Smooth muscle cell (in vitro differentiated cells): ENCODE measurements around the gene FAM13A. TPM values are rescaled to one million over a fixed set of nuclear protein-coding genes. Genes with fewer than 3 reads are reported as not detected.

ENCODE experiments used
- DNase-seq: peaks from one replicate; lab custom pipeline; 2025; ENCODE audit not compliant: unreplicated experiment; lab: John Stamatoyannopoulos, UW
- H2AFZ ChIP-seq: fragments of 200-600 bp; sonication (generic); 2 replicates; pipeline ENCODE4 v1.6.0; 2016; ENCODE audit warnings: antibody characterized with exemption, low read depth, mild to moderate bottlenecking
- H3F3A ChIP-seq: fragments of 200-600 bp; sonication (generic); 2 replicates; pipeline ENCODE4 v1.6.0; 2017; ENCODE audit warnings: antibody characterized with exemption, low read depth
- H3K27ac ChIP-seq: fragments of 200-600 bp; sonication (generic); 2 replicates; pipeline ENCODE4 v1.5.1; 2016; ENCODE audit warnings: low read depth, mild to moderate bottlenecking
- H3K27me3 ChIP-seq: fragments of 200-600 bp; sonication (generic); 2 replicates; pipeline ENCODE4 v1.6.1; 2016; ENCODE audit warnings: low read depth, mild to moderate bottlenecking
- H3K36me3 ChIP-seq: fragments of 200-600 bp; sonication (generic); 2 replicates; pipeline ENCODE4 v1.5.1; 2016; ENCODE audit warnings: low read depth
- H3K4me1 ChIP-seq: fragments of 200-600 bp; sonication (generic); 2 replicates; pipeline ENCODE4 v1.5.1; 2016; ENCODE audit warnings: low read depth
- H3K4me2 ChIP-seq: fragments of 200-600 bp; sonication (generic); 2 replicates; pipeline ENCODE4 v1.6.0; 2016; ENCODE audit warnings: mild to moderate bottlenecking
- H3K4me3 ChIP-seq: fragments of 200-600 bp; sonication (generic); 2 replicates; pipeline ENCODE4 v1.5.1; 2016; ENCODE audit warnings: mild to moderate bottlenecking
- H3K79me2 ChIP-seq: fragments of 200-600 bp; sonication (generic); 2 replicates; pipeline ENCODE4 v1.6.0; 2016; ENCODE audit warnings: low read depth, mild to moderate bottlenecking
- H3K9ac ChIP-seq: fragments of 200-600 bp; sonication (generic); 2 replicates; pipeline ENCODE4 v1.6.0; 2016; ENCODE audit warnings: low read depth
- H3K9me3 ChIP-seq: fragments of 200-600 bp; sonication (generic); replicated peaks from 2 replicates; pipeline ENCODE4 v1.5.1; 2016; ENCODE audit warnings: low read depth
- H4K20me1 ChIP-seq: fragments of 200-600 bp; sonication (generic); 2 replicates; pipeline ENCODE4 v1.6.0; 2016; ENCODE audit warnings: low read depth
- WGBS: methylation state at CpG from one replicate; pipeline ENCODE4 v1.1.7; 2016; ENCODE audit warnings: low lambda C conversion rate; 5-methylcytosine and 5-hydroxymethylcytosine counted together
- polyA plus RNA-seq: library from polyadenylated mRNA; unstranded; fragments of >200 nt; fragmentation: Nextera tagmentation; extraction: Ambion mirVana; gene quantifications from 2 replicates; pipeline ENCODE4 v1.2.1, GENCODE V29; 2016
- total RNA-seq: library from RNA; depleted of rRNA; stranded (reverse); fragments of >200 nt; gene quantifications from 2 replicates; pipeline ENCODE4 v1.2.3, GENCODE V29; 2014
- TF ChIP-seq, protein P1 (sequence below): fragments of 200-600 bp; sonication (generic); IDR thresholded peaks from 2 replicates; pipeline ENCODE4 v1.5.1; 2017; ENCODE audit warnings: borderline replicate concordance, mild to moderate bottlenecking, antibody characterized with exemption; ENCODE audit not compliant: insufficient read depth, poor library complexity, severe bottlenecking

The FAM13A gene
- total and polyA plus RNA-seq, 2 experiments from 2014 or later, result 14.6 to 39.9 TPM

DNA sequence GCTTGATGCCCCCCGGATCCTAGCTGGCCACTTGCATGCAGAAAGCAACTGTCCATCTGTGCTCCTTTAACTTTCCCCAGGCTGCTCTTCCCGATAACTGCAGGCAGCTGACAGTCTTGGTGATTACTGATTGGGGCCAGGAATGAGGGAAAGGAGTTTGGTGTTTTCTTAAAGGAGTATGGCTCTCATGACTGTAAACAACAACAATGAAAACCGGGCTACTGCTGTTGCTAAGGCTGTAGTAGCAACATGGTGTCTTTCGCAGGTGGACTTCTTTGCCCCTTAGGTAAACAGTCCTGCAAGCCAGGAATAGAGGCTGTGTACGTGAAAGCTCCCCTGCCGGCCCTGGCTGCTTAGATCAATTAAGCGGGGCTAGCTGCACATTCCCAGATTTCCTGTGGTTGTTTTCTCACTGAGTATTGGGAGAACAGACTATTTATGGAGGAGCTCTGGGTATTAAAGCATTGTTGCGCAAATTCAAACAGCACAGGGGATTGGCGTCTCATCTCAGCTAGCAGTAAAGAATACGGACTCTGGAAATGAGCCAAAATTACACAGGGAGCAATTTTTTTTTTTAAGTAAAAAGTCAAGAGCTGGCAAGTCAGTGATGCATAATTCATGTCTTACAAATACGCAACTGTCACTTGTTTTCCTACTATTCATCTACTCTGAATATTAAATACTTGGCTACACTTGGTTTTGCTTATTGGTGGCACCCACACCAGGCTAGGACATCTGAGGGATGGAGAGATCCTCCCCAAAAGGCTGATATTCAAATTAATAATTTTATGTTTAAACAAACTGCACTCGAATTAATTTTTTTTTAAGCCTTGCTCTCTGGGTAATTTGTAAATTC is 297.7 kb downstream of the FAM13A start:
- H3K27ac ChIP-seq, result no peak overlapping the region
- TF ChIP-seq, protein P1, sequence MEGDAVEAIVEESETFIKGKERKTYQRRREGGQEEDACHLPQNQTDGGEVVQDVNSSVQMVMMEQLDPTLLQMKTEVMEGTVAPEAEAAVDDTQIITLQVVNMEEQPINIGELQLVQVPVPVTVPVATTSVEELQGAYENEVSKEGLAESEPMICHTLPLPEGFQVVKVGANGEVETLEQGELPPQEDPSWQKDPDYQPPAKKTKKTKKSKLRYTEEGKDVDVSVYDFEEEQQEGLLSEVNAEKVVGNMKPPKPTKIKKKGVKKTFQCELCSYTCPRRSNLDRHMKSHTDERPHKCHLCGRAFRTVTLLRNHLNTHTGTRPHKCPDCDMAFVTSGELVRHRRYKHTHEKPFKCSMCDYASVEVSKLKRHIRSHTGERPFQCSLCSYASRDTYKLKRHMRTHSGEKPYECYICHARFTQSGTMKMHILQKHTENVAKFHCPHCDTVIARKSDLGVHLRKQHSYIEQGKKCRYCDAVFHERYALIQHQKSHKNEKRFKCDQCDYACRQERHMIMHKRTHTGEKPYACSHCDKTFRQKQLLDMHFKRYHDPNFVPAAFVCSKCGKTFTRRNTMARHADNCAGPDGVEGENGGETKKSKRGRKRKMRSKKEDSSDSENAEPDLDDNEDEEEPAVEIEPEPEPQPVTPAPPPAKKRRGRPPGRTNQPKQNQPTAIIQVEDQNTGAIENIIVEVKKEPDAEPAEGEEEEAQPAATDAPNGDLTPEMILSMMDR, result no peak
- no peak overlapping the region for H3K4me3 ChIP-seq
- 41% methylated on average over 12 of the region's 12 CpGs for WGBS
- no peaks in the 10 kb centered on the region for H3K79me2 ChIP-seq
- H3F3A ChIP-seq, result no peaks in the 10 kb centered on the region
- H3K4me1 ChIP-seq, result peaks cover 26% of the 10 kb centered on the region
- H2AFZ ChIP-seq, result no peak overlapping the region
- H3K9me3 ChIP-seq, result no peaks in the 10 kb centered on the region
- DNase-seq, result no peak
- no peak overlapping the region for H3K9ac ChIP-seq
- H3K36me3 ChIP-seq, result no peaks in the 10 kb centered on the region
- peak overlapping the region; percentile 21 for H3K4me2 ChIP-seq
- peaks cover under 1% of the 10 kb centered on the region for H4K20me1 ChIP-seq
- H3K27me3 ChIP-seq, result no peaks in the 10 kb centered on the region

DNA sequence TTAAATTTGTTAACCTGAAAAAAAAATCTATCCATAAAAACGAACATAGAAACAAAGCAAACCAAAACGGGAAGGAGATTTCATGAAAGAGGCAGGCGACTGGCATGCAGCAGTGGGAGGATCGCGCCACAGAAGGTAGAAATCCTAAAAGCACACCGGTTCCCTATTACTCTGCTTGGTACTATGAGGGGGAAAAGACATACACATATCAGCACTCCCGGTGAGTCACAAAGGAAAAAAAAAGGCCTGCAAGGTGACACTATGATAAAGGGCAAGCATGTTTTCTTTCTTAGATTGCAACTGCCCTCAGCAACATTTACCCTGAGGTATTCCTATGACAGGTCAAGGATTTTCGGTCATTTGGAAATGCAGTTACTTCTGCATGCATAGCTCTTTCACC is 298.7 kb downstream of the FAM13A start:
- WGBS, result 65% methylated on average over 8 of the region's 8 CpGs
- no peaks in the 10 kb centered on the region for H3K9me3 ChIP-seq
- H3F3A ChIP-seq, result no peaks in the 10 kb centered on the region
- no peak for DNase-seq
- H2AFZ ChIP-seq, result no peak overlapping the region
- H3K27me3 ChIP-seq, result no peaks in the 10 kb centered on the region
- H3K36me3 ChIP-seq, result no peaks in the 10 kb centered on the region
- no peaks in the 10 kb centered on the region for H3K79me2 ChIP-seq
- no peak overlapping the region for H3K27ac ChIP-seq
- peaks cover 26% of the 10 kb centered on the region for H3K4me1 ChIP-seq
- no peak overlapping the region for H3K4me3 ChIP-seq
- no peak overlapping the region for H3K4me2 ChIP-seq
- H3K9ac ChIP-seq, result no peak overlapping the region
- peaks cover 6% of the 10 kb centered on the region for H4K20me1 ChIP-seq
- TF ChIP-seq, protein P1, result no peak

DNA sequence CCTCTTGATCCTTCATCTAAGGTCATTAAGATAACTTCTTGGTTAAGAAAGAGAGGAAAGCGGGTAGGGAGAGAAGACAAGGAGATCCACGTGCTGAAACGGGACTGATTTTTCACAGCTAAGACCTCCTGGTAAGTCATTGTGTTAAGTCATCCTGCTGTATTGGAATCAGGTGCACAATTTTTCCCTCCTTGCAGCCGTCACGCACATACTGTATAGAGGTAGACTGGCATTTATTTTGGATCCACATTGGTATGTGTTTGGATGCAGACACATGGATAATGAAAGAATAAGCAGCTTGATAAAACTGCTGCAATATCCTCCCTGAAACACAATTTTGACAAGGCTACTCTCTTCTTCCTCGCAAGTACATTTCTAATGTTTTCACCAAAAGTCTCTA is 299.2 kb downstream of the FAM13A start:
- peaks cover 26% of the 10 kb centered on the region for H3K4me1 ChIP-seq
- DNase-seq, result no peak
- no peak overlapping the region for H3K9ac ChIP-seq
- 93% methylated on average over 6 of the region's 6 CpGs for WGBS
- H2AFZ ChIP-seq, result no peak overlapping the region
- H3K27ac ChIP-seq, result no peak overlapping the region
- TF ChIP-seq, protein P1, result no peak
- H3K4me2 ChIP-seq, result no peak overlapping the region
- H3K9me3 ChIP-seq, result no peaks in the 10 kb centered on the region
- H4K20me1 ChIP-seq, result peaks cover 6% of the 10 kb centered on the region
- H3K27me3 ChIP-seq, result no peaks in the 10 kb centered on the region
- no peak overlapping the region for H3K4me3 ChIP-seq
- no peaks in the 10 kb centered on the region for H3K36me3 ChIP-seq
- no peaks in the 10 kb centered on the region for H3K79me2 ChIP-seq
- no peaks in the 10 kb centered on the region for H3F3A ChIP-seq

DNA sequence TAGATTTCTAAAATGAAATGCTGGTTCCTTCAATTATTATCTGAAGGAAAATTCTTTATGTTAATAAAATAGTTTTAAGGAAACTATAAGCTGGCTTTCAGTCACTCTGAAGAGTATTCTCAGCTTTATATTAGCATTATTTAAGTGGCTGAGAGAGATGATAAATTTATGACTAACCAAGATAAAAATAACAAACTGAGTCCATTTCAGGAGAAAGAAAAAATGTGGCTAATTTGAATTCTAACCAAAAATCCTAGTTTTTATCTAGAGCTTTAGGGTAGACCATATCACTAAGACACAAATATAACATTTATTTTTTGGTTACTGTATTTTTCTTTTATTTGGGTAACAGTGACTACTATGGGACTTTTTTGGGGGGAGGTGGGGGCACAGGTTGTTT is 299.9 kb downstream of the FAM13A start:
- TF ChIP-seq, protein P1, result no peak
- DNase-seq, result no peak
- no peak overlapping the region for H3K4me3 ChIP-seq
- H3K9ac ChIP-seq, result no peak overlapping the region
- no peaks in the 10 kb centered on the region for H3K79me2 ChIP-seq
- no peaks in the 10 kb centered on the region for H3K36me3 ChIP-seq
- H3F3A ChIP-seq, result no peaks in the 10 kb centered on the region
- no peaks in the 10 kb centered on the region for H3K9me3 ChIP-seq
- no peak overlapping the region for H3K27ac ChIP-seq
- peaks cover 26% of the 10 kb centered on the region for H3K4me1 ChIP-seq
- no peak overlapping the region for H2AFZ ChIP-seq
- H3K4me2 ChIP-seq, result no peak overlapping the region
- no peaks in the 10 kb centered on the region for H3K27me3 ChIP-seq
- peaks cover 6% of the 10 kb centered on the region for H4K20me1 ChIP-seq
